GM18517 (cell line): ENCODE results near the gene FASTKD1.
A peak's percentile ranks its signal among the peaks of the same experiment; 100 is the strongest.
"Not testable (repeated sequence)": the region's sequence is repeated elsewhere in the genome, so short reads cannot be mapped to it uniquely, and the experiment has no call there.

ENCODE experiments used
- ATAC-seq: cut with Tn5 transposase; IDR thresholded peaks from one replicate; pipeline ENCODE4 v1.9.1; 2021; ENCODE audit warnings: mild to moderate bottlenecking, moderate library complexity; ENCODE audit not compliant: unreplicated experiment

The FASTKD1 gene

GRCh38 chr2:169572189-169572588, 1.5 kb downstream of the FASTKD1 start:
- no peak for ATAC-seq

- ATAC-seq, result no peak
Observed at GRCh38 chr2:169571571-169571970, 2.1 kb downstream of the FASTKD1 start.

DNA sequence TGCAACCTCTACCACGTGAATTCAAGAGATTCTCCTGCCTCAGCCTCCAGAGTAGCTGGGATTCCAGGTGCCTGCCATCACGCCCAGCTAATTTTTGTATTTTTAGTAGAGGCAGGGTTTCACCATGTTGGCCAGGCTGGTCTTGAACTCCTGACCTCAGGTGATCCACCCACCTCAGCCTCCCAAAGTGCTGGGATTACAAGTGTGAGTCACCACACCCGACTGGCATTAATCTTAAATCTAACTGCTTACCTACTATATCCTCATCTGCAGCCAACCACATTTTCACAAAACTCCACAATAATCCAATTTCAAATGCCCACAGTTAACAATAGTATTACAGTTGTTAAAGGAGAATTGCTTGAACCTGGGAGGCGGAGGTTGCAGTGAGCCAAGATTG, 2.9 kb downstream of the FASTKD1 start:
- ATAC-seq, result not testable (repeated sequence)

DNA sequence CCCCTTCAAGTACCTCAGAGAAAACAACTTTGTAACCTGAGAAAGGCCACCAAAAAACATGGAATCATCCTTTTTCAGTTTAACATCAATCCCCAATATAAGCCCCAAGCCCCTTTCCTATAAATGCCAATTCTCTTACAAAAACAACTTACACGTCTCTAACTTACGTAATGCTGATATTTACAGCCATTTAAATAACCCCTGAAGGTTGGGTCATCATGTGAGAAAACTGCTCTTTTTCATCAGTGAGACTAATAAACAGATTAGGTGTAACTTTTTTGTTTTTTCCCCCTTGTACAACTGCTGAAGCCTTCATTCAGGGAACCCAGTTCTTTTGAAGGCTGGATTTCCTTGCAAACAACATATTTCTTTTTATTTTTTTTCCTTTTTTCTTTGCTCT, 3.7 kb downstream of the FASTKD1 start:
- ATAC-seq, result no peak

- no peak for ATAC-seq
Observed at GRCh38 chr2:169565686-169566085, 8.0 kb downstream of the FASTKD1 start.

DNA sequence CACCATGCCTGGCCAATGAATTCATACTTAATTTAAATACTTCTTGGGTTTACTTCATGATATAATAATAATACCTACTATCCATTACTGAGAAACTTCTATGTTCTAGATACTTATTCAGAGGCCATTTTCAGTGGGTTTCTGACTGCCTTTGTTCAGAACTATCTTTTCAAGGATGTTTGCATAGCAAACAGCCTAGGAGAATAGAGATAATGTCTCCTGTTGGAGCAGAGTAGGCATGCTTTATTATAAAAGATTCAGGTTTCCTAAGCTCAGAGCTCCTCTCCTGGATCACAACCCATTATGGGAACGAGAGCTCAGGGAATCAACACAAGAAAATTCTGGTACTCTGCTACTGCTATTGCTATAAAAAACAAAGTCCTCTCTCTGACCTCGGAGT, 11.1 kb downstream of the FASTKD1 start:
- no peak for ATAC-seq

GRCh38 chr2:169562084-169562483, 11.6 kb downstream of the FASTKD1 start:
- not testable (repeated sequence) for ATAC-seq

DNA sequence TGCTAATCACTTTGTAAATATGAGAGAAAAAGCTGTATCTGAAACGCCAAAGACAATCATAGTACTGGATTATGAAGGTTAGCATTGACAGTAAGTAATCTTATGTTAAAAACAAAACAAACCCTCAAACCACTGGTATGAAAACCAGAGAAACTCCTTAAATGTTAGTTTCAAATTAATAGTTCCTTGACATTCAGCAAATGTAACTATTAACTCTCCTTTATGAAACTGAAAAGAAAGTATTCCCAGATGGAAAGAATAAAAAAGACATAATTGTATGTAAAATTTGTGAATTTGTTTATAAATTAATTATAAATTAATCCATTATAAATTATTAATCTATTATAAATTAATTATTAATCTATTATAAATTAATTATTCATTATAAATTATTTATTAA, 12.3 kb downstream of the FASTKD1 start:
- ATAC-seq, result no peak

- ATAC-seq, result no peak
Observed at GRCh38 chr2:169546756-169547155, 26.9 kb downstream of the FASTKD1 start.

DNA sequence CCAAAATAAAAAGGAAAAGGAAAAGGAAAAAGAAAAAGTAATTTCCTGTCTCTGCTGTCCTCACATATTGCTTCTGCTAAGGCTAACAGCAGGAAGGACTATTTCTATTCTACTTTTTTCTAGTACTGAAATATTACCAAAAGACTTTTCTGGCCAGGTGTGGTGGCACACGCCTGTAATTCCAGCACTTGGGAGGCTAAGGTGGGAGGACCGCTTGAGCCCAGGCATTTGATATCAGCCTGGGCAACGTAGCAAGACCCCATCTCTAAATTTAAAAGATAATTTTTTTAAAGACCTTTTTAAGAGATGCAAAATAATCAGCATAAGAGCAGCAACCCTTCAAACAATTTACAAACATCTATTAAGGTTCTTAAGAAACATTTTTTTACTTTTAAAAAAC, 31.2 kb downstream of the FASTKD1 start:
- ATAC-seq, result no peak

- no peak for ATAC-seq
Observed at GRCh38 chr2:169540146-169540545, 33.5 kb downstream of the FASTKD1 start.

GRCh38 chr2:169539460-169539859, 34.2 kb downstream of the FASTKD1 start:
- ATAC-seq, result not testable (repeated sequence)

- ATAC-seq, result peak; percentile 88
Observed at GRCh38 chr2:169528271-169528701, 45.4 kb downstream of the FASTKD1 start.

GRCh38 chr2:169526451-169526850, 47.2 kb downstream of the FASTKD1 start:
- ATAC-seq, result no peak

DNA sequence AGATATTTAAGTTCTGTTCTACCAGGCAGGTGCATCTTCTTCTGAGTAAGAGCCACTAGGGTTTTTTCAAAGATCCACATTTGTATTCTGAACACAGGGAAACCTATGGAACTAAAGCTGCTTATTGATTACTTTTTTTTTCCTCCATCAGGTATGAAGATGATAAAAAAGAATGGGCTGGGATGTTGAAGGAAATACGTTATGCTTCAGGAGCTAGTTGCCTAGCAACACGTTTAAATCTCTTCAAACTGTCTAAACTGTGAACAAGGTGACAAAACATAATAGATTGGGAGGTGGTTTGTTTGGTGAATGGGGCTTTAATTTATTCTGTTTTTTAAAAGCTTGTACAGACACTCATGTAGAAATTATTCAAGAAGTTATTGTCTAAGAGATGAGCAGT, 48.2 kb downstream of the FASTKD1 start:
- no peak for ATAC-seq

DNA sequence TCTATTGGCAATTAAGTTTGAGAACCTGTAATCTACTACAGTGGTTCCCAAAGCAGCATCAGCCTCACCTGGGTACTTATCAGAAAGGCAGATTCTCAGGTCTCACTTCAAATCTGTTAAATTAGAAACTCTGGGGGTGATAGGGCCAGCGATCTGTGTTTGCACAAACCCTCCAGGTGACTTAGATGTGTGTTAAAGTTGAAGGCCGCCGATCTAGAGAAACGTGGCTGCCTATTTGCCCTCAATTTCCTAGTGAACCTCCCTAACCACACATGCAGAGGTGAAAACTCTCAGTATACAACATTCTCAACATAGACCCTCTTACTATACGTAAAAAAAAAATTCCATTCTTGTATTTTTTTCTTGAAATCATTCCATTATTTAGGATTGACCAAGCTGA, 50.0 kb downstream of the FASTKD1 start:
- ATAC-seq, result no peak

DNA sequence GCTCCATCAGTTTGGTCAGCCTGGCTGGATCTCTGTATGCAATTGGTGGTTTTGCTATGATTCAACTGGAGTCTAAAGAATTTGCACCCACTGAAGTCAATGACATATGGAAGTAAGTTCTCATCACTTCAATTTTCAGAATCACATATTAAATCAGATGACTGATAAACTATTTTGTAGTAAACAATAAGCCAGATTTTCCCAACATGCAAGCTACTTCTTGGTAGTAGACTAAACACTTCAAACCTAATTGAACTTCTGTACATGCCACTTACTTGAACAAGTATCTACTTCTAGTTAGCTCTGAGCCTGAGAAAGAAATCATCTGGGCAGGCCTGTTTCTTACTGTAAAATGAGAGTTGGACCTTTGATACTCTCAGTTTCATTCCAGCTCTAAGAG, 52.8 kb downstream of the FASTKD1 start:
- no peak for ATAC-seq

DNA sequence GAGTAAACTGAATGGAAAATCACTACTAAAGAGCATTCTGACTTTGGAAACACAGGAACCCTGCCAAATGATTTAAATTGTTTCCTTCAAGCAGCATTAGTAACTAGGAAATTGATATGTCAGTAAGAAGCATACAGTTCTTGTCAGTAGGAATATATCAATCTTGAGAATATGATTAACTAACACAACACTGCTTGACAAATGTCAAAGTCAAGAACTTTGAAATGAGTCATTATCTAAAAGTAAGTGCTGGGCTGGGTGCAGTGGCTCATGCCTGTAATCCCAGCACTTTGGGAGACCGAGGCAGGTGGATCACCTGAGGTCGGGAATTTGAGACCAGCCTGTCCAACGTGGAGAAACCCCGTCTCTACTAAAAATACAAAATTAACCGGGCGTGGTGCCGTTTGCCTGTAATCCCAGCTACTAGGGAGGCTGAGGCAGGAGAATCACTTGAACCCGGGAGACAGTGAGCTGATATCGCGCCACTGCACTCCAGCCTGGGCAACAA, 57.1 kb downstream of the FASTKD1 start:
- ATAC-seq, result not testable (repeated sequence)

DNA sequence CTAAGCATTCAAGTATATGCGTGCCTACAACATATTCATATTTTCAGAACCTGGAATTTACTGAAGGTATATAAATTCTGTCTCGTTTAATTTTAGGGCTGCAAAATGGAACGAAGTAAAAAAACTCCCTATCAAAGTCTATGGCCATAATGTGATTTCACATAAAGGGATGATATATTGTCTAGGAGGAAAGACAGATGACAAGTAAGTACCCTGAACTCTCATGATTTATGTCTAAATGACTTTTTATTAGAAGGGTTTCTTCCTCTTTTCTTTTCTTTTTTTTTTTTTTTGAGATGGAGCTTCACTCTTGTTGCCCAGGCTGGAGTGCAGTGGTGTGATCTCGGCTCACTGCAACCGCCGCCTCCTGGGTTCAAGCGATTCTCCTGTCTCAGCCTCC, 58.9 kb downstream of the FASTKD1 start:
- ATAC-seq, result not testable (repeated sequence)

GRCh38 chr2:169513926-169514325, 59.7 kb downstream of the FASTKD1 start:
- no peak for ATAC-seq

GRCh38 chr2:169513094-169513493, 60.6 kb downstream of the FASTKD1 start:
- no peak for ATAC-seq

DNA sequence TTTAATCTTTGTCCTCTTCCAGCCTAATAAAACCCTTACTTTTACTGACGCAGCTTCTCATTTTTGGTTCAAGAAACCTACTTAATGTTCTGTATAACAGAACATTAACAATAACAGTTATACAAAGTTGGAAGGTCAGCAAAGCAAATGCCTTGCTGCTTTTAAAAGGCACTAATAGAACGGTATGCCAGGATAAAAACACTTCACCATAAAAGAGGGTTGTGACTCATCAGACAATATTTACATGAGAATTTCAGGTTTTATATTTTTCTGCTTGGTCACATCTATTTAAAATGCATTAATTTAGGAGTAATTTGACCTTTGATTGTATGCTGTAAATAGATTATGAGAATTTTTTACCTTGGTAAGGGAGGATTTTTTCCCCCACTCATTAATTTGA, 61.1 kb downstream of the FASTKD1 start:
- ATAC-seq, result no peak

DNA sequence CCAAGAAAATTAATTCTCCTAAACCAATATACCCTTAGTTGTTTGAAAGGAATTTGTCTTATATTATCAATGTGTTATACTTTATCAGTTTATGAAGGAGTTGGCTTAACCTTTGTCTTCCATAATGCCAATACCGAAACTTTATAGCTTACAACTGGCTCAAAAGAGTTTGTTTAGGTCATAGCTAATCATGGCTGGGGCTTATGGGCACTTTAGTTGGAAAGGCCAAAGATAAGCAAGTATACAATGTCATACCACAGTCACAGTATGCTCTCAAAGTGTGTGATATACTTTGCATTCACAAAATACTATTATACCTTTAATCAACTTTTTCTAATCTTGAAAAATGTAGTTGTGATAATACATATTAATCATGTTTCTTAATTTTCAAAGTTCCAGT, 61.8 kb downstream of the FASTKD1 start:
- no peak for ATAC-seq

DNA sequence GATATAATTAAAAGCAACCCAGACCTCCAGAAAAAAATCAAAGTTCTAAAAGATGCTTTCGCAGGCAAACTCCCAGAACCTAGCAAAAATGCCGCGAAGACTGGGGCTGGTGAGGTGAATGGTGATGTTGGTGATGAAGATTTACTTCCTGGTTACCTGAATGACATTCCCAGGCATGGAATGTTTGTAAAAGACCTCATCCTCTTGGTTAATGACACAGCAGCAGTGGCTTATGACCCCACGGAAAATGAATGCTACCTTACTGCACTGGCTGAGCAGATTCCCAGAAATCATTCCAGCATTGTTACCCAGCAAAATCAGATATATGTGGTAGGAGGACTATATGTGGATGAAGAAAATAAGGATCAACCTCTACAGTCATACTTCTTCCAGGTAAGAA, 63.2 kb downstream of the FASTKD1 start:
- ATAC-seq, result no peak
